Measurements from ENCODE around the gene PHOSPHO1.

PHOSPHO1 gene, protein sequence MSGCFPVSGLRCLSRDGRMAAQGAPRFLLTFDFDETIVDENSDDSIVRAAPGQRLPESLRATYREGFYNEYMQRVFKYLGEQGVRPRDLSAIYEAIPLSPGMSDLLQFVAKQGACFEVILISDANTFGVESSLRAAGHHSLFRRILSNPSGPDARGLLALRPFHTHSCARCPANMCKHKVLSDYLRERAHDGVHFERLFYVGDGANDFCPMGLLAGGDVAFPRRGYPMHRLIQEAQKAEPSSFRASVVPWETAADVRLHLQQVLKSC

DNA sequence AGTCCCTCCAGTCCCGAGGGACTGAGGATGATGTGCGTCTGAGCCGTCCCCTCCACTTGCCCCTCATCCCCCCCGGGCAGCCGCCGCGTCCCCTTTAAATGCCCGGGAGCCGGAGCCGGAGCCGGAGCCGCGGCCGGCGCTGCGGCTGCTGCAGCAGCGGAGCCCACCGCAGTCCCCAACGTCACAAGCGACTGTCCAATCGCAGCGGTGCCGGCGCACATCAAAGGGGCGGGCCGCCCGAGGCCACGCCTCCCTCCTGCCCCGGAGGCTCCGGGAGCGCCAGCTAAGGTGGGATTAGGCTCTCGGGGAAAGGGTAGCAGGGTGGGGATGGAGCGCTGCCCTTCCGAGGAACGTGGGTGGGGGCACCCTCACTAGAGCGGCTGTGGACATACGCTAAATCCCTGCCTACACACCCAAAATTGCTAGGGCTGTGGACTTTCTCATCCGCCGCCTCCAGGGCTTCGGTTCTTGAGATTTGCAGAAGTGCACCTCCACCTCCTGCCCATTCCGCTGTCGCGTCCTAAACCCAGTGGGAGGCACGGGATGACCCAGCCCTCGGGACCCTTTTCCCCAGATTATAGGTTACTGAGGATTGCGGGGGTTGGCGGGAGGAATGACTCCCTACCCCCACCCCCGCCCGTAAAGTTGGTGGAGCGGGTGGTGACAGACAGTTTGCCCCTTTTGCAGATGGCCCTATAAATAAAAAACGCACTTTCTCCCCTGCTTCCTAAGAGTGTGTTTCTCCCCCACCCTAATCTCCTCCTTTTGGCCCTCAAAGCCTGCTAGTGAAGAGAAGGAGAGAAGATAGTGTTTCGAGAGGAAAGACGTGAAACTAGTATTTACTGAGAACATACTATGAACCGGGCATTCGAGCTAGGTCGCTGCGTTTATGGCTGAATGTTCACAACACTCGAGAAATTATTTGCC is at the start of gene PHOSPHO1:
Gene PHOSPHO1, minus strand, starts transcription at position 152 of the 927 bp plus-strand sequence. CDS start 4,096 bp downstream, outside the sequence.
- TF ChIP-seq, protein P1, sequence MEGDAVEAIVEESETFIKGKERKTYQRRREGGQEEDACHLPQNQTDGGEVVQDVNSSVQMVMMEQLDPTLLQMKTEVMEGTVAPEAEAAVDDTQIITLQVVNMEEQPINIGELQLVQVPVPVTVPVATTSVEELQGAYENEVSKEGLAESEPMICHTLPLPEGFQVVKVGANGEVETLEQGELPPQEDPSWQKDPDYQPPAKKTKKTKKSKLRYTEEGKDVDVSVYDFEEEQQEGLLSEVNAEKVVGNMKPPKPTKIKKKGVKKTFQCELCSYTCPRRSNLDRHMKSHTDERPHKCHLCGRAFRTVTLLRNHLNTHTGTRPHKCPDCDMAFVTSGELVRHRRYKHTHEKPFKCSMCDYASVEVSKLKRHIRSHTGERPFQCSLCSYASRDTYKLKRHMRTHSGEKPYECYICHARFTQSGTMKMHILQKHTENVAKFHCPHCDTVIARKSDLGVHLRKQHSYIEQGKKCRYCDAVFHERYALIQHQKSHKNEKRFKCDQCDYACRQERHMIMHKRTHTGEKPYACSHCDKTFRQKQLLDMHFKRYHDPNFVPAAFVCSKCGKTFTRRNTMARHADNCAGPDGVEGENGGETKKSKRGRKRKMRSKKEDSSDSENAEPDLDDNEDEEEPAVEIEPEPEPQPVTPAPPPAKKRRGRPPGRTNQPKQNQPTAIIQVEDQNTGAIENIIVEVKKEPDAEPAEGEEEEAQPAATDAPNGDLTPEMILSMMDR (IDR thresholded peaks at IDR 0.05): no peak

DNA sequence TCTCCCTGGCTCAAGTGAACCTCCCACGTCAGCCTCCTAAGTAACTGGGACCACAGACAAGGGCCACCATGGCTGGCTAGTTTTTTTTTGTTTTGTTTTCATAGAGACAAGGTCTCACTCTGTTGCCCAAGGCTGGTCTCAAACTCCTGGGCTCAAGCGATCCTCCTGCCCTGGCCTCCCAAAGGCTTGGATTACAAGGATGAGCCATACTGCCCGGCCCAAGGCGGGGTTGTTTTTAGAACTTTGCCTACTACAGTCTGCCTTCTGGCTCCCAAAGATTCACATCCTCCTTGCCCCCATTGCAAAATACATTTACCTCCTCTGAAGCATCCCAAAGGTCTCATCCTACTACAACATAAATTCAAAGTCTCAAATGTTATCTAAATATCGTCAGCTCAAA is 49.5 kb upstream of the PHOSPHO1 start:
- TF ChIP-seq, protein P1 (IDR thresholded peaks at IDR 0.05): no peak

DNA sequence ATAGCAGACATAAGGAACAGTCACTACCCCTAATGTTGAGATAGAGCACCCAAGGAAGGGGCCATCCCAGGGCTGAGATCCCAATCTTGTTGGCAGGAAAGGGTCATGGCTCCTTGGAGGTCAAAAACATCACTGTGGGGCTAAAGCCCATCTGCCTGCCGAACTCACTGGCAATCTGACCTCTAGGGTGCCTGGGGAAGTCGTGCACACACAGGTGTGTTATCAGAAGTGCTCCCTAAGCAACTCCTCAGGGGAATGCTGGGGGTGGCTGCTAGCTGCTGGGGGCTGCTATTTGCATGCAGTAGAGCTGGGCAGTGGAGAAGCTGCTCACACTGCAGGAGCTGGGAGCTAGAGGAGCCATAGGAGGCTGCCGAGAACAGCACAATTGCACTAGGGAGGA is 47.5 kb upstream of the PHOSPHO1 start:
- TF ChIP-seq, protein P1 (IDR thresholded peaks at IDR 0.05): no peak

DNA sequence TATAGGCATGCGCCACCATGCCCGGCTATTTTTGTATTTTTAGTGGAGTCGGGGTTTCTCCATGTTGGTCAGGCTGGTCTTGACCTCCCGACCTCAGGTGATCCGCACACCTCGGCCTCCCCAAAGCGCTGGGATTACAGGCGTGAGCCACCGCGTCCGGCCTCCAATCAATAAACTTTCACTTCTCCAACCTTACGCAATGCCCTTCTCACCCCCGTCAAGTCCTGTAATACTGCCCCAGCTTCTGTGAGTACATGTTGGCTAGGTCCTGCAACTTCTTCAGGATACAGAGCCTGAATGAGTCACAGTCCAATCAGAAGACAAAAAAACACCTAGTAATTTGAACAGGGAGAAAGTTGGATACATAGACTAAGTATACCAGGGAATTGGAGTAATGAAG is 47.1 kb upstream of the PHOSPHO1 start:
- TF ChIP-seq, protein P1 (IDR thresholded peaks at IDR 0.05): no peak

DNA sequence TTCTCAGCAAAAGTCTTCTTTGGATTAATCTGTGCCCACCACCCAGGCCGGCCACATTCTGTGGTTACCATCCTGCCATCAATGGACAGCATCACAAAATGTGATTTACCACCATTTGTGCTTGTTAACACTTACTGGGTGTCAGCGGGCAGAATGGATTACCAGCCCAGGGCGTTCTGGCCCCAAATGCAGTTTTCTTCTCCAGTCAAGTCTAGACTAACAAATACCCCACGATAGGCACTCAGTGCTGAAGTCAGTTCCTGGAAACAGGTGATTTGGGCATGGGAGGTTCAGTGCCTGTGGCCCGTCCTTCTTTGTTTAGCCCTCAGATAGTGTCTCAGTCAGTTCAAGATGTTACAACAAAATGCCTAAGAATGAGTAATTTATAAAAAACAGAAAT is 38.8 kb upstream of the PHOSPHO1 start:
- TF ChIP-seq, protein P1 (IDR thresholded peaks at IDR 0.05): no peak

DNA sequence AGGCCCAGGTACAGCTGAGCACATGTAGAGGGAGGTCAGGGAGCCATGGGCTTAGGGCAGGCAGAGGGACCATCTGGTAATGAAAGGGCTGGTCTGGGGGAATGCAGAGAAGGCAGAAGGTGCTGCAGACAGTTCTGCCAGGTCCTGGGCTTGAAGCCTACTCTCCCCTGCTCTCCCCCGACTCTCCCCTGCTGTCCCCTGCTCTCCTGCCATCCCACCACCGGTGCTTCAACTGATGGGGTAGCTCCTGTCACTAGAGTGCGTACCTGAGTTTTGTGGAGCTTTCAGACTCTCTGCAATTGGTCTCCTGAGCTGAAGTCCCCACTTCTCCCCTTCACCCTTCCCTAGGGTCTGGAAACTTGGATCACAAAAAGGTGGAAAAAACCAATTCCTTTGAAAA is 37.3 kb upstream of the PHOSPHO1 start:
- TF ChIP-seq, protein P1 (IDR thresholded peaks at IDR 0.05): no peak

DNA sequence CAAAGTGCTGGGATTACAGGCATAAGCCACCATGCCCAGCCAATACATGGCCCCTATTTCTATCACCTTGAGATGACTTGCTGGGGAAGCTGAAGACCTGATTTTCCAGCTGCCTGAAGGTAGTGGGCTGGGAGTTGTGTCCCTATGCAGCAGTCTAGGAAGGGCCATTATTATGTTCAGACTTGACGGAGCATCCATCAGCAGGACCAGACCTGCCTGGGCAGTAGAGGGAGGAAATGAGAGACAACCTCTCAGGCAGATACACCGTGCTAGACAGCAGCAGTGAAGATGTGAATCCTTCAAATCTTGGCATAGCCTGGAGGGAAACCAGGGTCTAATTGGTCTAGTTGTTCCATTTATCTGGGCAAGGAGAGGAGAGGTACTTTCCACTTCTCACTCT is 35.6 kb upstream of the PHOSPHO1 start:
- TF ChIP-seq, protein P1 (IDR thresholded peaks at IDR 0.05): no peak

Measured in LNCAP (cell line).